ENCODE data around the gene C19orf47. TPM values are rescaled to one million over a fixed set of nuclear protein-coding genes. Genes with fewer than 3 reads are reported as not detected.
A peak's percentile ranks its signal among the peaks of the same experiment; 100 is the strongest.

The C19orf47 gene
- total RNA-seq, 4 donors from 2014 or later: 12.3 to 16.5 (median 13.8) TPM

GRCh38 chr19:40394816-40395210 is 46.6 kb upstream of the C19orf47 start:
- no peak for DNase-seq
- Histone ChIP-seq H3K4me3 (no peak overlapping the region), H3K4me1 (no peaks in the 10 kb centered on the region), H3K27ac (no peak overlapping the region), H3K36me3 (no peaks in the 10 kb centered on the region), H3K9me3 (no peaks in the 10 kb centered on the region), H3K27me3 (no peaks in the 10 kb centered on the region)
- intact Hi-C loops (cut with DNase I; ENCODE audit: low total_unique reads) (no loop called here), in situ Hi-C loops (cut with MboI; ENCODE audit: low pct_ligation_motif_present in 1 of 4, low pct_unique_long_range_greater_than_20kb in 1 of 4, low sequenced_read_pairs in 3 of 4) (no loop called here)
- 70% methylated on average over 12 of the region's 13 CpGs; no CpG with 5 or more reads in 1 of the 2 donors for WGBS, 2 donors (ENCODE audit: low coverage in 1 of 2)
- TF ChIP-seq POLR2AphosphoS5 (IDR thresholded peaks at IDR 0.05): no peak

- H3K36me3 ChIP-seq: no peaks in the 10 kb centered on the region
- DNase-seq: no peak
- H3K27me3 ChIP-seq: no peaks in the 10 kb centered on the region
- H3K4me1 ChIP-seq: no peaks in the 10 kb centered on the region
- TF ChIP-seq POLR2AphosphoS5 (IDR thresholded peaks at IDR 0.05): no peak
- TF ChIP-seq, protein P1, sequence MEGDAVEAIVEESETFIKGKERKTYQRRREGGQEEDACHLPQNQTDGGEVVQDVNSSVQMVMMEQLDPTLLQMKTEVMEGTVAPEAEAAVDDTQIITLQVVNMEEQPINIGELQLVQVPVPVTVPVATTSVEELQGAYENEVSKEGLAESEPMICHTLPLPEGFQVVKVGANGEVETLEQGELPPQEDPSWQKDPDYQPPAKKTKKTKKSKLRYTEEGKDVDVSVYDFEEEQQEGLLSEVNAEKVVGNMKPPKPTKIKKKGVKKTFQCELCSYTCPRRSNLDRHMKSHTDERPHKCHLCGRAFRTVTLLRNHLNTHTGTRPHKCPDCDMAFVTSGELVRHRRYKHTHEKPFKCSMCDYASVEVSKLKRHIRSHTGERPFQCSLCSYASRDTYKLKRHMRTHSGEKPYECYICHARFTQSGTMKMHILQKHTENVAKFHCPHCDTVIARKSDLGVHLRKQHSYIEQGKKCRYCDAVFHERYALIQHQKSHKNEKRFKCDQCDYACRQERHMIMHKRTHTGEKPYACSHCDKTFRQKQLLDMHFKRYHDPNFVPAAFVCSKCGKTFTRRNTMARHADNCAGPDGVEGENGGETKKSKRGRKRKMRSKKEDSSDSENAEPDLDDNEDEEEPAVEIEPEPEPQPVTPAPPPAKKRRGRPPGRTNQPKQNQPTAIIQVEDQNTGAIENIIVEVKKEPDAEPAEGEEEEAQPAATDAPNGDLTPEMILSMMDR (IDR thresholded peaks at IDR 0.05): no peak
- no peak for TF ChIP-seq EP300 (IDR thresholded peaks at IDR 0.05; ENCODE audit: low read depth)
- TF ChIP-seq POLR2A (IDR thresholded peaks at IDR 0.05): no peak
- H3K9me3 ChIP-seq: no peaks in the 10 kb centered on the region
- in situ Hi-C loops (cut with MboI; ENCODE audit: low pct_ligation_motif_present in 1 of 4, low pct_unique_long_range_greater_than_20kb in 1 of 4, low sequenced_read_pairs in 3 of 4): no loop called here
- intact Hi-C loops (cut with DNase I; ENCODE audit: low total_unique reads): no loop called here
- no peak overlapping the region for H3K4me3 ChIP-seq
- 87 to 91% methylated on average over 3 to 40 of the region's 41 CpGs for WGBS, 2 donors (ENCODE audit: low coverage in 1 of 2)
- H3K27ac ChIP-seq: no peak overlapping the region
These were observed 46.0 kb upstream of the C19orf47 start for GRCh38 chr19:40393894-40394815.

GRCh38 chr19:40392894-40393517 is 44.8 kb upstream of the C19orf47 start:
- 45% methylated on average over 9 of the region's 9 CpGs; no CpG with 5 or more reads in 1 of the 2 donors for WGBS, 2 donors (ENCODE audit: low coverage in 1 of 2)

DNA sequence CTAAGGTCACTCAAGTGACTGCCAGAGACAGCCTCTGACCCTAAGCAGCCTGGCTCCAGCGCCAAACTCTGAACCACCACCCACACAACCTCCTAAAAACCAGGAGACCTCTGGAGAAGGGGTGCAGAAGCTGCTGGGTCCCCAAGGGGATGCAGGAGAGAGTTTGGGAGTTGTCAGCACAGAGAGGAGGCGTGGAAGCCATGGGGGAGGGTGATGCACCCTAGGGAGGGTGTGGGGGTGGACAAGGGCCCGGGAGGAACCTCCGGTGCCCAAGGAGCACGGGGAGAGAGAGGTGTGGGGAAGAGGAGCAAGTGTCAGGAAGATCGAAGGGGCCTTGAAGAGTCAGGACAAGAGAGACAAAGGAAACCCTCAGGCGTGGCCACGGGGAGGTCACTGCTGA is 43.9 kb upstream of the C19orf47 start:
- no peak overlapping the region for H3K27ac ChIP-seq
- no peak for TF ChIP-seq POLR2A (IDR thresholded peaks at IDR 0.05)
- TF ChIP-seq POLR2AphosphoS5 (IDR thresholded peaks at IDR 0.05): no peak
- TF ChIP-seq, protein P1 (IDR thresholded peaks at IDR 0.05): no peak
- no peak for TF ChIP-seq EP300 (IDR thresholded peaks at IDR 0.05; ENCODE audit: low read depth)

More at GRCh38 chr19:40392894-40393517, 44.8 kb upstream of the C19orf47 start:
- Histone ChIP-seq H3K27me3 (no peaks in the 10 kb centered on the region), H3K4me1 (no peaks in the 10 kb centered on the region), H3K36me3 (no peaks in the 10 kb centered on the region), H3K9me3 (no peaks in the 10 kb centered on the region), H3K27ac (no peak overlapping the region), H3K4me3 (no peak overlapping the region)
- intact Hi-C loops (cut with DNase I; ENCODE audit: low total_unique reads): no loop called here
- peak; percentile 52 for DNase-seq
- in situ Hi-C loops (cut with MboI; ENCODE audit: low pct_ligation_motif_present in 1 of 4, low pct_unique_long_range_greater_than_20kb in 1 of 4, low sequenced_read_pairs in 3 of 4): no loop called here
- no peak for TF ChIP-seq POLR2A (IDR thresholded peaks at IDR 0.05)
- TF ChIP-seq, protein P1 (IDR thresholded peaks at IDR 0.05): peak; percentile 11 to 40 (median 29)

More for the DNA sequence above, 43.9 kb upstream of the C19orf47 start:
- no peak overlapping the region for H3K4me3 ChIP-seq
- DNase-seq: no peak
- in situ Hi-C loops (cut with MboI; ENCODE audit: low pct_ligation_motif_present in 1 of 4, low pct_unique_long_range_greater_than_20kb in 1 of 4, low sequenced_read_pairs in 3 of 4): no loop called here
- H3K27me3 ChIP-seq: no peaks in the 10 kb centered on the region
- H3K9me3 ChIP-seq: no peaks in the 10 kb centered on the region
- H3K36me3 ChIP-seq: no peaks in the 10 kb centered on the region
- intact Hi-C loops (cut with DNase I; ENCODE audit: low total_unique reads): no loop called here
- 74 to 83% methylated on average over 8 of the region's 8 CpGs for WGBS, 2 donors (ENCODE audit: low coverage in 1 of 2)
- H3K4me1 ChIP-seq: no peaks in the 10 kb centered on the region
